ENCODE measurements around the gene CDC37. TPM values are rescaled to one million over a fixed set of nuclear protein-coding genes. Genes with fewer than 3 reads are reported as not detected.

Gene CDC37
- total and polyA plus RNA-seq, 7 donors: 165 to 268 (median 182) TPM

DNA sequence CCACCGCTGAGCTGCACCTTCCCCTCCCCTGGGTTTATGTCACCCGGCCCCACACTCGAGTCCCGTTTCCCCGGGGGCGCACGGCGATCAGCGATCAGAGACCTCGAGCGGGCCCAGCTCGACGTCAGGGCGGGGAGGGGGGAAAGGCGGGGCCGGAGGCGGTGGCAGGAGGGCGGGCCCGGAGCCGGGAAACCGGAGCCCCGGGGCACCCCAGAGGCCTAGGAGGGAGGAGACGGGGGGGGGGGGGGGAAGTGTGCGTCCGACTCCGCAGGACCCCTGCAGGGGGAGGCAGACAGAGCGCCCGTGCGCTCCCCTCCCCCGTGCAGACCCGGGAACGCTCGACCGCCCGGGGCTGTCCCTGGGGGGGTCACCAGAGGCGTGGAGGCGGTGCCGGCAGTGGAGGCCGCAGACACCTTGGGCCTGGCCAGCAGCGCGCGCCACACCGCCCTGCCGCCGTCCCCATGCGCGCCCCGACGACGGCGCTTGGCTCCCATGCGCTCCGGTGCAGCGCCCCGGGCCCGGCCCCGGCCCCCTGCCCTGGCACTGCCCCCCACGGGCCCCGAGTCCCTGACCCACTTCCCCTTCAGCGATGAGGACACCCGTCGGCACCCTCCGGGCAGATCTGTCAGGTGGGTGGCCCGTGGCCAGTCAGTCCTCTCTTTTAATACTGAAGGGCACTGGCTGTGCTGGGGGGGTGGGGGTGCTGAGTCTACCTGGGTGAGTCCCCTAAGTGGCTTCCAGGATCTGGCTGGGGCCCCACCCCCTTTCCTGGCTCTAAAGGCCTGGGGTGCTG, 28.8 kb upstream of the CDC37 start:
- TF ChIP-seq, protein P1, sequence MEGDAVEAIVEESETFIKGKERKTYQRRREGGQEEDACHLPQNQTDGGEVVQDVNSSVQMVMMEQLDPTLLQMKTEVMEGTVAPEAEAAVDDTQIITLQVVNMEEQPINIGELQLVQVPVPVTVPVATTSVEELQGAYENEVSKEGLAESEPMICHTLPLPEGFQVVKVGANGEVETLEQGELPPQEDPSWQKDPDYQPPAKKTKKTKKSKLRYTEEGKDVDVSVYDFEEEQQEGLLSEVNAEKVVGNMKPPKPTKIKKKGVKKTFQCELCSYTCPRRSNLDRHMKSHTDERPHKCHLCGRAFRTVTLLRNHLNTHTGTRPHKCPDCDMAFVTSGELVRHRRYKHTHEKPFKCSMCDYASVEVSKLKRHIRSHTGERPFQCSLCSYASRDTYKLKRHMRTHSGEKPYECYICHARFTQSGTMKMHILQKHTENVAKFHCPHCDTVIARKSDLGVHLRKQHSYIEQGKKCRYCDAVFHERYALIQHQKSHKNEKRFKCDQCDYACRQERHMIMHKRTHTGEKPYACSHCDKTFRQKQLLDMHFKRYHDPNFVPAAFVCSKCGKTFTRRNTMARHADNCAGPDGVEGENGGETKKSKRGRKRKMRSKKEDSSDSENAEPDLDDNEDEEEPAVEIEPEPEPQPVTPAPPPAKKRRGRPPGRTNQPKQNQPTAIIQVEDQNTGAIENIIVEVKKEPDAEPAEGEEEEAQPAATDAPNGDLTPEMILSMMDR (IDR thresholded peaks at IDR 0.05): no peak
- DNase-seq (peak; percentile 78 to 86), ATAC-seq (peak; percentile 66 to 72 (median 67))
- Histone ChIP-seq H3K4me3 (peak overlapping the region; percentile 77), H3K27ac (peak overlapping the region; percentile 90), H3K27me3 (ENCODE audit: insufficient read depth in 3 of 3, low read length in 2 of 3) (no peaks in the 10 kb centered on the region), H3K4me1 (peaks cover 6% of the 10 kb centered on the region), H3K36me3 (ENCODE audit: insufficient read depth in 1 of 2, low read depth in 1 of 2) (no peaks in the 10 kb centered on the region), H3K9me3 (no peaks in the 10 kb centered on the region)
- WGBS, 3 donors: 0 to 2% (median 0%) methylated on average over 18 to 59 of the region's 64 CpGs
- intact Hi-C loops (cut with DNase I): no loop called here

DNA sequence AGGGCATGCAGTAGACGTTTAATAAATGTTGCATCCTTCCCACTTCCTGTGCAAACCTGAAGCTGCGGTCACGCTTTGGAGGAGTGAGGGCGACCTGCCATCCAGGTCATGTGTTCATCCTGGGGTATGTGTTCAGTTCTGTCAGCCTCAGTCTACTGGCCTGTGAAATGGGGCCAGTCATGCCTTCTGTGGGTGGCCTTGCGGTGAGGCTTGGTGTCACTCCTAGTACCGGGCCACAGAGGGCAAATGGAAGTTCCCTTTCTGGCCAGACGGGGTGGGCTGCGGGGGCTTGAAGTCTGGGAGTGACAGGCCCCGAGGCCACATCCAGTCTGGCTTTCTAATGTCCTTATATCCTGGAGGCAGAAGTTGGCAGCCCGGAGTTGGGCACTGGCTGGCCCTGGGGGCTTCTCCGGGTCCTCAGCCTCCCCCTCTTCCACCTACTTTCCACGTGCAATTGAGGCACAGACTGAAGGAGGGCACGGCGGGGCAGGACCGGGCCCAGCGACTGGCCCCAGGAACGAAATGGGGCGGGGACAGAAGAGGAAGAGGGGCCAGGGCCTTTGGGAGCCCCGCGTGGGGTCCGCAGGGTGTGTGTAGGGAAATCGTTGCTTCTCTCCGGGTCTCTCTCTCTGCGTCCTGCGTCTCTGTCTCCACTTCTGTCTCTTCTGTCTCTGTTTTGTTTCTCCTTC, 28.1 kb upstream of the CDC37 start:
- intact Hi-C loops (cut with DNase I): no loop called here
- peak; percentile 53 to 59 for DNase-seq
- Histone ChIP-seq H3K9me3 (no peaks in the 10 kb centered on the region), H3K27ac (peak overlapping the region; percentile 90), H3K36me3 (ENCODE audit: insufficient read depth in 1 of 2, low read depth in 1 of 2) (no peaks in the 10 kb centered on the region), H3K4me1 (peaks cover 6% of the 10 kb centered on the region), H3K4me3 (peak overlapping the region; percentile 77), H3K27me3 (ENCODE audit: insufficient read depth in 3 of 3, low read length in 2 of 3) (no peaks in the 10 kb centered on the region)
- WGBS, 3 donors: 8 to 19% (median 10%) methylated on average over 19 to 25 of the region's 25 CpGs
- TF ChIP-seq, protein P1 (IDR thresholded peaks at IDR 0.05): no peak
- ATAC-seq: peak in 3 of 4 donors; percentile 5 to 9 (median 6)

DNA sequence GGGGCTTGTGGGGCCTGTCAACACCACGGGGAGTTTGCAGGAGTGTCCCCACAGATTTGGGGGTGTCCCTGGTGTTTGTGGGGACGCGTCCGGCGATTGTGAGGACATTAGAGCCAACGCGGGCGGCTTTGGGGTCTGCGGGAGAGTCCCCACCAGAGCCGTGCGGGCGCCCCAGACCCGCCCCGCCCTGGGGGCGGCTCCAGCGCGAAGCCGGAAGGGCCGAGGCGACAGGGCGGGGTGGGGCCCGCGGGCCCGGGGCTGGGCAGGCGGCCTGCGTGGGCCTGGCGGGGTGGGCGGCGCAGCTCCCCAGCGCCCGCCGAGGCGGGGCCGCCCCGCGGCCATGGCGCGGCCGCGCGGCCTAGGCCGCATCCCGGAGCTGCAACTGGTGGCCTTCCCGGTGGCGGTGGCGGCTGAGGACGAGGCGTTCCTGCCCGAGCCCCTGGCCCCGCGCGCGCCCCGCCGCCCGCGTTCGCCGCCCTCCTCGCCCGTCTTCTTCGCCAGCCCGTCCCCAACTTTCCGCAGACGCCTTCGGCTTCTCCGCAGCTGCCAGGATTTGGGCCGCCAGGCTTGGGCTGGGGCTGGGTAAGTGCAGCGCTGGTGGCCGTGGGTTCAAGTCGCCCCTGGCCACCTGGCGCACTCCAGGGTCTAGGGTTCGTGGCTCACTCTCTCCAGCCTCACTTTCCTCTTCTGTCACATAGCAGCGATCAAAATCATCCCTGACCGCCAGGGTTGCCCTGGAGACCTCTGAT, 27.3 kb upstream of the CDC37 start:
- H3K27me3 ChIP-seq (ENCODE audit: insufficient read depth in 3 of 3, low read length in 2 of 3): no peaks in the 10 kb centered on the region
- H3K9me3 ChIP-seq: no peaks in the 10 kb centered on the region
- ATAC-seq (peak in 2 of 4 donors; percentile 13 to 26), DNase-seq (peak; percentile 79 to 81)
- intact Hi-C loops (cut with DNase I): no loop called here
- TF ChIP-seq, protein P1 (IDR thresholded peaks at IDR 0.05): no peak
- WGBS, 3 donors: 4 to 10% (median 5%) methylated on average over 34 to 75 of the region's 75 CpGs
- H3K4me3 ChIP-seq: peak overlapping the region; percentile 77
- no peaks in the 10 kb centered on the region for H3K36me3 ChIP-seq (ENCODE audit: insufficient read depth in 1 of 2, low read depth in 1 of 2)
- H3K27ac ChIP-seq: peak overlapping the region; percentile 66
- peaks cover 6% of the 10 kb centered on the region for H3K4me1 ChIP-seq

DNA sequence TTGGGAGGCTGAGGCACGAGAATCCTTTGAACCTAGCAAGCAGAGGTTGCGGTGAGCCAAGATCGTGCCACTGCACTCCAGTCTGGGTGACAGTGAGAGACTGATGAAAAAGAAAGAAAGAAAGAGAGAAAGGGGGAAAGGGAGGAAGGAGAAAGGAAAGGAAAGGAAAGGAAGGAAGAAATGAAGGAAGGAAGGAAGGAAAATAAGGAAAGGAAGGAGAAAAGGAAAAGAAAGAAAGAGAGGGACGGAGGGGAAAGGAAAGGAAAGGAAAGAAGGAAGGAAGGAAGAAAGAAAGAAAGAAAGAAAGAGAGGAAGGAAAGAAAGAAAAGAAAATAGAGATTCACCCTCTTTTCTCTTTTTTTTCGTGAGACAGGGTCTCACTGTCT, 25.6 kb upstream of the CDC37 start:
- Histone ChIP-seq H3K4me1 (peaks cover 6% of the 10 kb centered on the region), H3K36me3 (ENCODE audit: insufficient read depth in 1 of 2, low read depth in 1 of 2) (no peaks in the 10 kb centered on the region), H3K9me3 (no peaks in the 10 kb centered on the region), H3K27ac (peak overlapping the region; percentile 3), H3K27me3 (ENCODE audit: insufficient read depth in 3 of 3, low read length in 2 of 3) (no peaks in the 10 kb centered on the region), H3K4me3 (no peak overlapping the region)
- ATAC-seq (no peak), DNase-seq (no peak)
- 56 to 65% (median 64%) methylated on average over 5 of the region's 5 CpGs for whole genome bisulfite sequencing, 3 donors
- TF ChIP-seq, protein P1 (IDR thresholded peaks at IDR 0.05): no peak
- intact Hi-C loops (cut with DNase I): no loop called here
